GM19397 (cell line): ENCODE data around the gene KCNQ1.

Source experiments
- ATAC-seq: cut with Tn5 transposase; IDR thresholded peaks from one replicate; pipeline ENCODE4 v1.9.1; 2021; ENCODE audit warnings: mild to moderate bottlenecking, moderate library complexity; ENCODE audit not compliant: unreplicated experiment

KCNQ1 gene

DNA sequence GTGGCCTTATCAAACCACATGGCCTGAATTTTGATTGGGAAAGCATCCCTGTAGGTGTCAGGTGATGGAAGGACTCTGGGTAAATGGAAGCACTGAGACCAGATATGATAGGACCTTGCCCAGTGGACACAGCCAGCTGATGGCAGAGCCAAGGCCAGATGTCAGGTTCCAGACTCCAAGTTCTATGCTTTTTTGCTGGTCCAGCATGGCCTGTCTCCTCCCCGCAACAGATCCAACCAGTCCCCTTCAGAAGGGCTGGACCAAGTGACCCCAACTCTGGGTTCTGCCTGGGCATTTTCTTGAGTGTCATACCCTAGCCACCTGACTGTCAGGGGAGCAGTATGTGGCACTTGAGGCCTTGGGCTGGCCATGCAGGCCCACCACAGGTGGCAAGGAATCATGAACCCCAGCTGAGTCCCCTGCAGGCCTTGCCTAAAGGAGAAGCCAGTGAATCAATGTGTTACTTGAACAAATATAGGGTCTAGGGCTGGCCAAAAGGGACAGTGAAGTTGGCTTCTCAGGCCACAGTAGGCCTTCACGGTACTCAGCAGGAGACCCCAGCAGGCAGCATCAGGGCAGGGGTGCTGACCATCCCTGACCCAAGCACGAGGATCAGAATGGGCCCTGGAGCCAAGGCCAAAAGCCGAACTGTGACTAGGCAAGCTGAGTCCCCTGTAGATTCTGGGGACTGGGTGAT is 227.9 kb downstream of the KCNQ1 start:
- ATAC-seq, result no peak

DNA sequence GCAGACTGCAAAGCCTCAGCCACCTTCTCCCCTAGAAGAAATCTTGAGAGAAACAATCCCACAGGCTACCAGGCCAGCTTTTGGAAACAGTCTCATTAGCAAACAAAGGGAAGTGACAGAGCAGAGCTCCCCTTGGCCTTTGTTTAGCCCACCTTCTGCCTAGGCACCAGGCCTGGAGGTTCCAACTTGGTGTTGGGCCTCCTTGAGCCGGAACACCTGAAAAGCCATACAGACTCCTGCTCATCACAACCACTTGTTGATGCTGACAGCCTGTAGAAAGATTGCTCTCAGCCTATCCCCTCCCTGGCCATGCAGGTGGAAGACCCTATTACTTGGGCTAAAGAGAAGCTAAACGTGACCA is 228.4 kb downstream of the KCNQ1 start:
- ATAC-seq, result no peak

DNA sequence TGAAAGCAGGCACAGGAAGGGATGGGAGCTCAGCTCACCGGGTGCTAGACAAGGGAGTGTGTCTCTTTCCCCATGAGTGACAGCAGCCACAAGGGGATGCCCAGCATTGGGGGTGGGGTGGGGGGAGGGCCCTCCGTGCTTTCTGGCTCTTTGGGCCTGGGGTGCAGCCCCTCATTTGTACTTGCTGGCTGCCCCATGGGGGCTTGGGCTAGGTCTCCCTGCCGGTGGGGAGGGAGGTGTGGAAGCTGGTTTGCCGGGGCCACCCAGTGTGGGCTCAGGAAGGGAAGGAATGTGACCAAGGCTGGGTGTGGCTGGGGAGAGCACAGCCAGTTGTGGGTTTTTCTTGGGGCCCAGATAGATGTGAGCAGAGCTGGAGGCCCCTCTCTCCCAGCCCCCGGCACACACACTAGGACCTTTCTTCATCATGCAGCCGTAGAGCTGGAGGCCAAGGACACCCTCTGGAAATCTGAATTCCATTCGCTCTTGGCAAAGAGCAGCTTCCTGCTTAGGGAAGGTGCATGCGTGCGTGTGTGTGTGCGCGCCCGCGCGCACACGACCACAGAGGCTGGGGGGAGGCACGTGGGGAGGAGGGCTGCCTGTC is 229.2 kb downstream of the KCNQ1 start:
- no peak for ATAC-seq

DNA sequence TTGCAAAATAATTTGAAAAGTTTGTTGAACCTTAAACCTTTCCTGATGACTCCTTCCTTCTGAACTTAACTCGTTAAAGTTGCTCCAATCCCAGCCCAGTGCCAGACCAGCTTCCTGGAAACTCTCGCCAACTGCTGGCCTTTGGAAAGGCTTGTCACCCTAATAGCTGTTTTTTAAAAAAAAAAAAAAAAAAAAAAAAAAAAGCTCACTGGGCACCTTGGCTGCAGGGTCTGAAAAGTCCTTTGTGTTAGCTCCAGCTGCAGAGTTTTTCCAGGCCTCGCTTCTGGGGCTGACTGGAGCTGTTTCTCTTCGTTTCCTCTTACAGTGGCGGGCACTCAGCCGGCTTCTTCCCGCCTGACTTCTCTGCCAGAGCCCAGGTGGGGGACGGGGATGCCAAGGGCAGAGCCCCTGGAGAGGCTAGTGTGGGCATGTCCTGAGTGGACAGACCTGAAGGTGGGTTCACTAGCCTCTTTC is 229.9 kb downstream of the KCNQ1 start:
- no peak for ATAC-seq

DNA sequence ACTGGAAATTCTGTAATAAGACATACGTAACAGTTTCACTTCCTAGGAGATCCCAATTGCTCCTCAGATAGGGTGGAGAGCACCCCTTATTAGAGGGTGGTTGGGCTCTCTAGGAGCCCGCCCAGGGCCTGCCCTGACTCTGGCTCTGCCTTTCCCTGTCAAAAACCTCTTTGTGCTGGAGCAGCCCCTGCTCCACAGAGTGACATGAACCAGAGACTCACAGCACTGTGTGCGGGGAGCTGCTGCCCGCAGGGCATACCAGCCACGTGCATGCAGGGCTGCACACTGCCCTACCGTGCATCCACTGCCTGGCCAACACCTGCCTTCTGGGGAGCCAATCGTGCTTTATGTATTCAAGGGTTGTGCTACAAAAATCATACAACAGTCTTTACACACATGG is 230.7 kb downstream of the KCNQ1 start:
- no peak for ATAC-seq

DNA sequence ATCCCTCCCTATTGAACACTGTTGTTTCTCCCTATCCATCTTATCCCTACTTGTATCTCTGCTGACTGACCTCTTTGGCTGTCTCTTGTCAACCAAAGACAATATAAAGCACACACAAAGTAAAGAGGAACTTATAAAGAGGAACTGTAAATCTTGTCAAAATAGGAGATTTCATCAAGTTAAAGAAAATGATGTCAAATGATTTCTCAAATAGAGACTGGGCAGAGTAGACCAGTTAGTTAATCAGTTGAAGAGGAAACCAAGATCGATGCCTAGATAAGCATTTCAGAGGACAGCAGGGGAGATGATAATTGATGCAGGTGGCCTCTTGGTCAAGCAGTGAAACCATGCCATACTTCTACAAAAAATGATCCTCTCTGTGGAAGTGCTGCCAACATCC is 232.3 kb downstream of the KCNQ1 start:
- ATAC-seq, result no peak

DNA sequence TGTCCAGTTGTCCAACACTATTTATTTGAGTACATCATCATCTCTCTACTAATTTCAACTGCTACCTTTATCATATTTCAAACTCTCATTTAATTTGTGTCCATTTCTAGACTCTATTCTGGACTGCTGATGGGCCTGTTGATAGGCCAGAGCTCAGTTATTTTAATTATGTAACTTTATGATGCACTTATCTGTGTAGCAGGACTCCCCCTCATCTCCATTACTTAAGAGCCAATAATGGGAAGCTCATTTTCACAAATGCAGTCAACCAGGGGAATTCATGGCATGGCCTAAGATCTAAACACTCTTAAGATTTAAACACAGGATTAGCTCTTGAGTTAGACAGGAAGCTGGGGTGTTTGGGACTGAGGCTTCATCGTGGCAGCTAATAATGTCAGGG is 233.6 kb downstream of the KCNQ1 start:
- ATAC-seq, result no peak

DNA sequence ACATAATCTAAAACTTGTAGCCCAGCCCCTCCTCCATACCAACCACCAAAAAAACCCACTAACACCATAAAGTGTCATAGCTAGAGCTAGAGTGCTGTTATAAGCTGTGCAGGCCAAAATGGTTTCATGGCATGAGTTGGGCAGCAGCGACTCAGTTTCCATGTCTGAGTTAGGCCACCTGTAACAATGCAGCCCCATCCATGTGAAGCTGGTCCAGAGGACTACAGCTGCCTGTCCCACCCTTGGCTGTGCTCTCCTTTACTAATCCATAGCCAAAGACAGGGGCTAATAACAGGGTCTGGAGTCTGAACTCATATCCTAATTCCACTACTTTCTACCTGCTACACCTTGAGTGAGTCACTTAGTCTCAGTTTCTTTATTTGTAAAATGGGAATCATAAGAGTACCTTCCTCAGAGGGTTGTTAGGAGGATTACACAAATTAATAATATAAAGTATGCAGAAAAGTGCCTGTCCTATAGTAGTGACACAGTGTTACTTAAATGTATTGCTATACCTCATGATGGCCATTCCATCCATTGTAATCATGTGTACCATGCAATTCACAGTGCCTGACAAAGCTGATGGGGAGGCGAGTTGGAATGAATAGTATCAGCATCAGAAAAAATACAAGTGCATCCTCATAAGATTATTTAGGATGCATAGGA is 234.3 kb downstream of the KCNQ1 start:
- no peak for ATAC-seq

DNA sequence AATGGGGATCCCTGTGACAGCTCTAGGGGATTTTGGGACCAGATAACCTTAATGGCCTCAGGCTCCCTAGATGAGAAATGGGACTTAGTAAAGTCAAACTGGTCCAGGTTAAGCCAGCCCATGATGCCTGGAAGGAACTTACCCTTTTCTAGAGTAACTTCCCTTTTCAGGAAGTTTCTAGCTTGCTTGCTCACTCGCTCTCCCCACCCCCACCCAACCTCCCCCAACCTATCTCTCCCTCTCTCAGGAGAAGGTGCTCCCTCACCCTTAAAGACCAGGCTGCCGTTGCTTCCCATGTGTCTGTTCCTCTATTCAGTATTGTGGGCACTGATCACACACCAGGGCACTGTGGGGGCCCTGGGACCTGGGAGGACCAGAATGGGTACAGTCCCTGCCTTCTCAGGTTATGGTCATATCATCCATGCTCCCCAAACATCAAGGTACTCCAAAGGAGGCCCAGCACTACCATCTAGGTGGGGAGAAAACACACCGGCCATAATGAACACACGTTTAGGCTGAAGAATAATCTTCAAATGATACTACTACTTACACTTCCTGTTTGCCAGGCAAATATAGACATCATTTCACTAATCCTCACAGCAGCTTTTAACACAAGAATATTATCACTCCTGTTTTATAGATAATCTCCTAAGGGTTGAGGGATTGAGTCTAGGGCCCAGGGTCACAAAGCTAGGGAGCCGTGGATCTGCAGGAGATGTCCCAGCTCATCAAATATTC is 236.8 kb downstream of the KCNQ1 start:
- no peak for ATAC-seq

DNA sequence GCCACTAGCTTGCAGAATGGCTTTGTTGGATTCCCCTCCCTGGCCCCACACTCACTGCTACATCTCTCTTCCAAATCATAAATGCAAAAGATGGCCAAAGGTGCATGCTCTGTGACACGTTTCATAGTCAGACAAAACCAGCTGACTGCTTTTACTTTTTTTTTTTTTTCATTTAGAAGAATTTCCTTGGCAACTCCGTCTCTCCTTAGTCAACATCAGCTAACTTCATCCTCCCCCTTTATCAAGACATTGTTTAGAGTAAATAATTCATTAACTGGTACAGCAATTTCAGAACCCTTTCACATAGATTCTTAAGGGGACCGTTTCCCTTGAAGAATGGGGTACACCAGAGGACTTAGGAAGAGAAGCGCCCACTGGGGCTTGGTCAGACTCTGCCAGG is 239.0 kb downstream of the KCNQ1 start:
- ATAC-seq, result no peak

DNA sequence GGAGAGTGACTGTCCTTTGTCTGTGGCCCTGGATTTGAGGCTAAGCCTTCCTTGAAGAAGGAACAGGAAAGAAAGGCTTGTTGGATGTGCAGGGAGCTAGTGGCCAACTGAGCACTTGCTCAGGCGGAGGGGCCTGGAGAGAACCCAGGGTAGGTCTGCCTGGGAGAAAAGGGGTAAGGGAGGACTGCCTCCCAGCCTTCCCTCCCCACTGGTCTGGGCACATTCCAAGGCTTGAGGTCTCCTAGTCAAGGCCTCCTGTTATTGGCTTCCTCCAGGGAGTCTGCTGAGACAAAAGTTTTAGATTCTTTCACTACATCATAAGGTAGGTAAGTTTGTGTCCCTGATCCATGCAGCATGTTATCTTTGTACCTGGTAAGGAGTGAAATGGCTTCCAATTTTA is 239.8 kb downstream of the KCNQ1 start:
- ATAC-seq, result no peak

DNA sequence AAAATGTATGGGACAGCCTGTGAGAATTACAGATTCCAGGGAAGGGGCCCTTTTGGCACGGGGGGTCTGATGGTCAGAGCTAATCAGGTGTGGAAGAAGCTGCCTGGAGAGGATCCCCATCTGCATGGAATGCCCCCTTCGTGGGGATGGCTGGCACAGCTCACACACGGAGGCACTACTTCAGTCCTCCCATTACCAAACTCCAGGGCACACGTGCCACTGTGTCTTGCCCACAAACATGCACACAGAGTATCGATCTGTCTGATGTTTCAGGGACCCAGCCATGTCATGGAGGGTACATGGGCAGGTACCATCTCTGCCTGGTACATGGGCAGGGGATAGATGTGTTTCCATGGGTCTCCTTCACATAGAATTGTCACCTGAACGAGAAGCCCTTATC is 240.2 kb downstream of the KCNQ1 start:
- ATAC-seq, result no peak

DNA sequence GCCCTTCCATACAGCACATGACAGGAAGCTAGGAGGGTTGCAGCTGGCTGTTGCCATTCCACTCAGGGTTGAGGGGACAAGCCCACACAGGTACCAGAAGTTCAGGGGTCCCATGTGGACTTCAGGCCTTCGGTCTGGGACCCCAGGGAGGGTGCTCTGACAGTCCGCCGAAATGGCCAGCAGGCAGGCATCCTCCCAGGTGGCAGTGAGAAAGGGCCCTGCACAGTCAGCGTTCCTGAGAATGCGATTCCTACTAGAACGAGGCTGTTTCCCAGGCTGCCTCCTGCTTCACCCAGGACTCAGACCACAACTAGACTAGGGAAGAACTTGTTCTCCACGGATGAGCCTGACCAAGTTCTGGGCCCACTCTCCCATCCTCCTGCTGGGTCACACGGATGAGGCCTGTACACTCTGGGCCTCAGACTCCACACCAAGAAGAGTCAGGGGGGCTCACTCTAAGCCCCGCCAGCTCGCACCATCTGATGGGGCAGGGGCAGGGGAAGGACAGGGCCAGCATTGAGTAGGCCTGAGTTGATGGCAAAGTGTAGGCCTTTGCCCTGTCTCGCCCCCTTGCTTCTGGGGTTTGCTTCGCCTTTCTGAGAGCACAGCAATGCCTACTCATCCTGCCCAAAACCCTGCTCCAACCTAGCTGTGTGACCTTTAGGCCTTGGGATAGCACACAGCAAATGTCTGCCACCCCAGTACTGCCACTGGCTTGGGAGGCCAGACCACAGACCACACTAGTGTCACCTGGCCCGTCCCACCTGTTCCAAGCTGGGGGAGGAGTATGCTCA is 241.0 kb downstream of the KCNQ1 start:
- ATAC-seq, result no peak

DNA sequence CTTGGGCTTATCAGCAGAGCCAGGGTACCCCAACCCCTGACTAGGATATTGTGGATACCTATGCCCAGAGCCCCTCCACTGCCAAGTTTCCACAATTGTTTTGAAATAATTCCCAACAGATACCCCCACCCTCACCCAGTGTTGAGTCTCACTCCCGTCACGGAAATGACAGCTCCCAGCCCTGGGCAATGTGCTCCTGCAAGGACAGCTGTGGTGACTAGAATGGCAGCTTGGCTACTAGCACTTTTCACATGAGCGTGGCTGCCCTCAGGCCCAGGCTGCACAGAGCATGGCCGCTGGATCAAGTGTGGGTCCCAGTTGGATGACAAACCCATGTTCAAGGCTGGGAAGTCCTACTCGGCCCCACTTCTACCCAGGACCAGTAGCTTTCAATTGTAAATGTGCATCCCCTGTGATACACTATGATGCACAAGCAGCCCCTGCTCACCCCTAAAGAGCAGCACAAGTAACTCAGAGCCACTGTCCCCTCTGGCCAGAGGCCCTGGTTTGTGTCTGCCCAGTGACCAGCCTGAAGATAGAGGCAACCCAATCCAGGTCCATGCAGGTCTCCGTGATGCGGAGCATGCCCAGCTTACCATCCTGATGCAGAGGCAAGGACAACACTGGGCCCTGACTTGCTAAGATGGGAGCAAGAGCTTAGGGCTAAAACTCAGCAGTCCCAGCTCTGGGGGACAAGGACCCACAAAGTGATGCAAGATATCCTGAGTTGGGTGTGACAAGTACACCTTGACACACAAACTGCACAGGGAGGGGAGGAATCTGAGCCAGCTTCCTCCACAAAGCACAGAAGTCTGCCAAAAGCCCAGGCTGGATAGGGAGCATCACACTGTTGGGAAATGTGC is 241.8 kb downstream of the KCNQ1 start:
- no peak for ATAC-seq

DNA sequence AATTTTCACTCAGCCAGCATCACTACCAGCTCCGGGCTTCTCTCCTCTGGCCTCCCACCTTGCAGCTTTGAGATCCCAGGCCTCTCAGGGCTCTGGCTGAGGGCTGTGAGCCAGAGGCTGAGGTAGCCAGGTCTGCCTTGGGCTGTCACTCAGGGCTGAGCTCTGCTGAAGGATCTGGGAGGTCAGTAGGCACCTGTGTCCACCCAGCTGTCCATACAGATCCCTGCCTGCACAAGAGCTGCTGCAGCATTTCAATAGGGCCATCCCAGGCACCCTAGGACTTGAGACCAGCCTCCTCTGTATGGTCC is 242.4 kb downstream of the KCNQ1 start:
- ATAC-seq, result no peak

DNA sequence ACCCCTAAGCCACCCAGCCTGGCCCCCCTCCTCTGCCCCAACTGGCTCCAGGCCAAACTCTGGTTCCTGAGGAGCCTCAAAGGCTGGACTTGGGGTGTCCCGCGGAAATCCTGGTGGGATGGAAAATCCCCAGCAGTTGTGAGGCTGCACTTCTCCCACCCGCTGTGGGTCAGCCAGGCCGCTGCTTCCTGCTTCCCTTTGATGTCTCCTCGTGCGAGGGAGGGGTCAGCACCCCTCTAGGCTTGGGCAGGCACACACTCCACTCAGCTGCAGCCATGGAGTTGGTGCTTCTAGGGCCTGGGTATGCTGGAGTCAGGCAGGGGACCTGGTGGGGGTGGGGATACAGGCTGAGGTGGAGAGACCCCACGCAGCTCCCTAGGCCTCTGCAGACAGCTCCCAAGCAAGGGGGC is 243.0 kb downstream of the KCNQ1 start:
- ATAC-seq, result no peak

DNA sequence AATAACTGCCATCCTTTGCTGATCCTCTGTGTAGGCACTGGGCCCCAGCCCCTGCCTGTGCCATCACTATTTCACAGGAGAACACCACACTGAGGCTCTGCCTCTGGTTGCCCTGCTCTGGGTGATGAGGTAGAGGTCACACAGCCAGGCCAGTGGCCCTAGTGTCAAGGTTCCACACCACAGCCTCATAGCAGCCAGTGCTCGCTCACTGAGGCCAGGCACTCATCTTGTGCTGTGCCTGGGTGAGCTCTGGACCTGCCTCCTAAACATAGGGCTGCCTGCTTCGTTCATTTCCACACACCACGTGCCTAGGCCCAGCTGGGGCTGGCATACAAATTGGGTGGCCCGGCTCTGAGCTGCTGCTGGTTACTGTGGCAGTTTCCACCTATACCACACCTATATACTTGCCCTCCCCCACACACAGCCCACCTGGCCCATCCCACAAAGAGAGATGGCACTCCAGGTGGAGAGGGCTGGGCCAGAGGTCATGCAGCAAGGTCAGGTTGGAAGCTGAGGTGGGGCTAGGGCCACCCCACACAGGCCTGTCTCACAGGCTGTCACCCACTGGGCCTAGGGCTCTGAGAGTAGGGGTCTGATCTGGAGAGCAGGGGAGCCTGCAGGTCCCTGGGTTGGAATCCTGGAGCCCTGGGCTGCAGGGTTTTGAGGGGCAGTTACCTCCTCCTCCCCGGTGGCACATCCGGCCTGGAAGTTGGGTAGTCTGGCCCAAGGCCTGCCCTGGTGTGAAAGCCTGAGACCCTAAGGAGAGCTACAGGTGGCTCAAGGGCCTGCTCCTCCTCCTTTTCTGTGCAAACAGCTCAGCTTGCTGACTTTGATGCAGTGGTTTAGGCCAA is 243.8 kb downstream of the KCNQ1 start:
- no peak for ATAC-seq

DNA sequence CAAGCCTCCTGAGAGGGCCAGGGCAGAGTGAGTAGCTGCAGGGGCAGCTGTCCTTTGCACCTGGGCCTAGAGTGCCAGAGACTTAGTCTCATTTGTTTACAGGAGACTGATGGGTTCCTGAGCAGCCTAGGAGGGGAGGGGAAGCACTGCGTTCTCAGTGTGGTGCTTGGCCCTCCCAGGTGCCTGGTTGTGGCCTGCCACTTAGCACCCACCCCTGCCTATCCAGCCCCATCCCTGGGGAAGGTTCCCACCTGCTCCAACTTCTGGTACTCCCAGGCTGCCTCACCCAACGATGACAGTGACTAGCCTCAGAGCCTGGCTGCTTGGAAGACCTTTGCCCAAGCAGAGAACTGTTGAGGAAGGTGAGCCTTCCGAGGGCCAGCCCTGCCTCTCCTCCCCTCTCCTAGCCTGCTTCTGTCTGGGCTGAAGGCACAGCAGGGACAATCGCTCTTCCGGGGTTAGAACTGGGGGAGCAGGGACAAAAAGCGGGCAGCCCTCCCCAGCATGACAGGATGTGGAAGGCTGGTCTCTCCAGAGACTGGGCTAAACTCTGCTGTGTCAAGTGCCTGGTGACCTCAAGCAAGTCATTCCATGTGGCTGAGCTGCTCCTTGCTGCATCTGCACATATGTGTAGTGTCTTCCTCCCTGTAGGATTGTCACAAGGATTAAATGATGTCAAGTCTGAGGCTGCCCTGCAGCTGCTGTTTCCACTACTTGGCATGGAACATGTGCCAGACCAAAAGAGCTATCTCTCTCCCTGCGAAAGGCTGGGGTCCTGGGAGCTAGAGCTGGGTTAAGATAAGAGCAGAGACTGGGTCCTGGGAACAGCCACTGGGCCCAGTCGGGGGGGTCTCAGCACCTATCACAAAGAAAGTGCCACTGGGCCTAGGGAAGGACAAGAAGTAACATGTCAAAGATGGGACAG is 245.1 kb downstream of the KCNQ1 start:
- no peak for ATAC-seq
